HL-60 (cell line): ENCODE results near the gene GABRR1.

Experiments
- DNase-seq, 2 experiments: peaks; one replicate each; pipeline ENCODE4 v3.0.0-alpha.2; 2010 to 2020; ENCODE audit warnings: low read depth in 1 of 2, low spot score in 1 of 2
- H3K27ac ChIP-seq: fragments of 250-450 bp; sonication (Bioruptor Pico); replicated peaks from 2 replicates; pipeline ENCODE4 v1.5.1; 2020; ENCODE audit warnings: mild to moderate bottlenecking, moderate library complexity
- H3K27me3 ChIP-seq: fragments of 250-450 bp; sonication (Bioruptor Pico); 2 replicates; pipeline ENCODE4 v1.5.1; 2021; ENCODE audit warnings: mild to moderate bottlenecking, moderate library complexity; ENCODE audit not compliant: insufficient read depth, poor library complexity, severe bottlenecking
- H3K4me3 ChIP-seq: replicated peaks from 2 replicates; pipeline ENCODE4 v1.5.1; 2011; ENCODE audit warnings: mild to moderate bottlenecking, control low read depth, low read length; ENCODE audit not compliant: insufficient read depth
- GABPA ChIP-seq: IDR thresholded peaks from 2 replicates; pipeline ENCODE4 v1.6.1; 2012; ENCODE audit warnings: low read depth
- POLR2AphosphoS5 ChIP-seq: IDR thresholded peaks from 2 replicates; pipeline ENCODE4 v1.6.1; 2012; ENCODE audit warnings: low read depth
- REST ChIP-seq: IDR thresholded peaks from 2 replicates; pipeline ENCODE4 v1.6.1; 2012; ENCODE audit warnings: low read depth; ENCODE audit not compliant: insufficient replicate concordance
- SPI1 ChIP-seq: IDR thresholded peaks from 2 replicates; pipeline ENCODE4 v1.6.1; 2012; ENCODE audit warnings: low read depth, mild to moderate bottlenecking, borderline replicate concordance
- TF ChIP-seq, protein P1 (sequence below): IDR thresholded peaks from one replicate; pipeline ENCODE4 v1.5.1; 2011; ENCODE audit warnings: low read length, control low read depth, inconsistent platforms; ENCODE audit not compliant: insufficient read depth

GABRR1 gene

GRCh38 chr6:89194559-89194958, 22.6 kb downstream of the GABRR1 start:
- Histone ChIP-seq H3K27ac (no peak overlapping the region), H3K27me3 (no peaks in the 10 kb centered on the region), H3K4me3 (no peak overlapping the region)
- TF ChIP-seq, protein P1, sequence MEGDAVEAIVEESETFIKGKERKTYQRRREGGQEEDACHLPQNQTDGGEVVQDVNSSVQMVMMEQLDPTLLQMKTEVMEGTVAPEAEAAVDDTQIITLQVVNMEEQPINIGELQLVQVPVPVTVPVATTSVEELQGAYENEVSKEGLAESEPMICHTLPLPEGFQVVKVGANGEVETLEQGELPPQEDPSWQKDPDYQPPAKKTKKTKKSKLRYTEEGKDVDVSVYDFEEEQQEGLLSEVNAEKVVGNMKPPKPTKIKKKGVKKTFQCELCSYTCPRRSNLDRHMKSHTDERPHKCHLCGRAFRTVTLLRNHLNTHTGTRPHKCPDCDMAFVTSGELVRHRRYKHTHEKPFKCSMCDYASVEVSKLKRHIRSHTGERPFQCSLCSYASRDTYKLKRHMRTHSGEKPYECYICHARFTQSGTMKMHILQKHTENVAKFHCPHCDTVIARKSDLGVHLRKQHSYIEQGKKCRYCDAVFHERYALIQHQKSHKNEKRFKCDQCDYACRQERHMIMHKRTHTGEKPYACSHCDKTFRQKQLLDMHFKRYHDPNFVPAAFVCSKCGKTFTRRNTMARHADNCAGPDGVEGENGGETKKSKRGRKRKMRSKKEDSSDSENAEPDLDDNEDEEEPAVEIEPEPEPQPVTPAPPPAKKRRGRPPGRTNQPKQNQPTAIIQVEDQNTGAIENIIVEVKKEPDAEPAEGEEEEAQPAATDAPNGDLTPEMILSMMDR, result no peak
- TF ChIP-seq GABPA, result no peak
- no peak for TF ChIP-seq REST
- TF ChIP-seq SPI1, result no peak
- TF ChIP-seq POLR2AphosphoS5, result no peak
- no peak for DNase-seq

- TF ChIP-seq POLR2AphosphoS5 (no peak), REST (no peak), GABPA (no peak), SPI1 (no peak)
- TF ChIP-seq, protein P1, result no peak
- Histone ChIP-seq H3K27ac (no peak overlapping the region), H3K4me3 (no peak overlapping the region), H3K27me3 (no peaks in the 10 kb centered on the region)
- DNase-seq, result no peak
Observed at GRCh38 chr6:89190741-89191140, 26.4 kb downstream of the GABRR1 start.

DNA sequence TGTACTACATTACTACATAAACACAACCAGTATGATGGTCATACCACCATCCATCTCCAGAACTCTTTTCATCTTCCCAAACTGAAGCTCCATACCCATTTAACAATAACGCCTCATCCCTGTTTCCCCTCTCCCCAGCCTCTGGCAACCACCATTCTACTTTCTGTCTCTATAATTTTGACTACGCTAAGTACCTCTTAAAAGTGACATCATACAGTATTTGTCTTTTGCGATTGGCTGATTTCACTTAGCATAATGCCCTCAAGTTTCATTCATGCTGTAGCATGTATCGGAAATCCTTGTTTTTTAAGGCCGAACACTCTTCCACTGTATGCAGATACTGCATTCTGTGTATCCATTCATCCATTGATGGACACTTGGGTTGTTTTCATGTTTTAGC, 29.7 kb downstream of the GABRR1 start:
- TF ChIP-seq GABPA, result no peak
- no peak for TF ChIP-seq REST
- TF ChIP-seq, protein P1, result no peak
- no peak for TF ChIP-seq SPI1
- no peak for TF ChIP-seq POLR2AphosphoS5
- Histone ChIP-seq H3K27me3 (no peaks in the 10 kb centered on the region), H3K4me3 (no peak overlapping the region), H3K27ac (no peak overlapping the region)
- DNase-seq, result no peak
